GM18867 (cell line): ENCODE data around the gene PLCG2.
"Not testable (repeated sequence)": the region's sequence is repeated elsewhere in the genome, so short reads cannot be mapped to it uniquely, and the experiment has no call there.

ENCODE experiments used
- ATAC-seq: cut with Tn5 transposase; IDR thresholded peaks from one replicate; pipeline ENCODE4 v1.9.1; 2021; ENCODE audit warnings: mild to moderate bottlenecking, moderate library complexity; ENCODE audit not compliant: unreplicated experiment

Gene PLCG2

DNA sequence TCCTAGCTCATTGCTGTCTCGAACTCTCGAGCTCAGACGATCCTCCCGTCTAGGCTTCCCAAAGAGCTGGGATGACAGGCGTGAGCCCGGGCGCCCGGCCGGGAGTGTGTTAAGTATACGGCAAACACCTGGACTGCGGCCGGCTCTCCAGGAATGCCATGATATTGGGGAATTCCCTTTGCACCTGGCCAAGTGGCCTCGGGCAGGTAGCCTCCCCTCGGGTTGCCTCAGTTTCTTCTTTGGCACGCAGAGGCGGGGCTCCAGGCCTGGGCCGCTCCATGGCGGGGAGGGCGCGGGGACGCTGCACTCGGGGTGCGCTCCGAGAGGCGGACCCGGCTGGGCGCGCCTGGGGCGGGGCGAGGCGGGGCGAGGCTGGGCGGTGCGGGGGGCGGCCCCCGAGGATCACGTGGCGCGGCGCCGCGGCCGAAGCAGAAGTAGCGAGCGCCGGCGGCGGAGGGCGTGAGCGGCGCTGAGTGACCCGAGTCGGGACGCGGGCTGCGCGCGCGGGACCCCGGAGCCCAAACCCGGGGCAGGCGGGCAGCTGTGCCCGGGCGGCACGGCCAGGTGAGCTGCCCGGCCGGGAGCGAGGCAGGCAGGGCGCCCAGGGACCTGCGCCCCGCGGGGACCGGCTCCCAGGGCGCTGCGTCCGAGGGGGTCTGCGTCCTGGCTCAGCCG lies at the start of gene PLCG2:
Gene PLCG2 (plus strand): TSS at position 431 of the 675 bp plus-strand sequence. CDS start 6,699 bp downstream, outside the sequence.
- ATAC-seq = peak; percentile 87

GRCh38 chr16:81729451-81729850 lies 49.6 kb upstream of the PLCG2 start:
- no peak for ATAC-seq

DNA sequence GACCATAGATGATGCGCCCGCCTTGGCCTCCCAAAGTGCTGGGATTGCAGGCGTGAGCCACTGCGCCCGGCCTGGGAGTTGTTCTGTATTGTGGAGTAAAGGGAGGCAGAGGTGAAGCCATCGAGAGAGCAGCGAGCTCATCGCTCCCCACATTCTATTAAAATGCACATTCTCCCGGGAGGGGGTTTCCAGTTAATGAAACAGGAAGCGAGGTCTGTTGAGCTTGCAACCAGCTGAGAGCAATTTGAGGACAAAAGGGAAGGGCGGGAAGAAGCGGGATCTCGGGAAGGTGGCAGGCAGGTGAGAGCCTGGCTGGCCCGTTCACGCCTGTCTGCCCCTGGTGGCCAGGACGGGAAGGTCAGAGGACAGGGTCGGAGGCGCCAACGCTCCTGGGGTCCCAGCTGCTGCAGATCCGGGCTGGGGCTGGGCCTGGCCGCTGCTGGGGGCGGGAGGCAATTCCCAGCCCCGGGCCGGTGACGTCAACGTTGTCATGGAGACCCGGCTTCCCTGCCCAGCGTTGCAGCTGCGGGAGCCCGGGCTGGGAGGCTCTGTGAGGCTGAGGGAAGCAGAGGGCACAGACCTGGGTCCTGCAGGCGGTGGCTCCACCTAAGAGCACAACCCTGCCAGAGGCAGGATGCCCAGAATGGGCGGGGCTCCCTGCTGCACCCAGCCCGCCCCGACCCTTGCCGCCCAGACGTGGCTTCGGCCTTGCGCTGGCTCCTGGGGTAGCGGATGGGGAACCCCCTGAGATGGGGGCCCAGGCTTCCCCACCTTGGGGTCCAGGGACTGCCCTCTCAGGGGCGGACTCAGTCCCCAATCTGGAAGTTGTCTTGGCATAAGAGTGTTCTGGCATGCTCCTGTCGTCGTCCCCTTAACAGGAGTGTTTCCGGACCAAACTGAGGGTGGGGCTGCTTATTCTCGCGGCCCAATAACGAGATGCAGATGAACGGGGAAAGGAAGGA lies 48.7 kb upstream of the PLCG2 start:
- peak; percentile 79 for ATAC-seq

DNA sequence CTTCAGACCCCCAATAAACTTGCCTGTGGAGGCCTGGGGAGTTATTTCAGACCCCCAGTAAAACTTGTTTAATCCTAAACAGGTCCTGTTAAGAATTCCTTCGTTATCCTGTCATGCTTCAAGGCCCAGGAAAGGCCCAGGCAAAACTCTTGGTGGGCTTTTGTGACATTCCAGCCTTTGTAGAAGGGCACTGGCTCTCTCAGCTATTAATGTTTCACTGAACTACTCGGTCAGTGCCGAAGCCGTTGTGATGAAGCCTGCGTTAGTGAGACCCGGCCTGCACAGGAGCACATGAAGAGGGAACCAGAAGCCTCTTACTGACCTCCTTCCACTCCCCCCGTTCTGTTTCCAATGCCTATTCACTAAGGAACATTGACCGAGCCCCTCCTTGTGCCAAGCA lies 47.4 kb upstream of the PLCG2 start:
- ATAC-seq = no peak

DNA sequence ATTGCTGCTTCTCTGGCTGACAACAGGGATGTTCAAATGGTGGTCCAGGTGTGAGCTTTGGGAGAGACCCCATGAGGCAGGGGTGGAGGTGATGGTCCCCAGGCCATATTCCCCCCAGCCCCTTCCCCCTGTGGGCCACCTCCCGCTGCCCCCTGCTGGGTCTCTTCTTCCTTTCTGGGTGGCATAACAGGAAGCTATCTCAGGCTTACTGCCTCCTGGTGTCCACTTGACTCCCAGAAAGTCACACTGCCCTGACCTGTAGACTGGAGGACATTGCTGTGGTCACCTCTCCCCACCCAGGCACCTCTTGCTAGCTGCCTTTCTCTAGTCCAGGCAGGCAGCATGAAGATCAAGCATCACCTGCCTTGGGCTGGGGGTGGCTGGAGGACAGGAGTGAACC lies 46.4 kb upstream of the PLCG2 start:
- no peak for ATAC-seq

- no peak for ATAC-seq
Observed at GRCh38 chr16:81733295-81733694, 45.8 kb upstream of the PLCG2 start.

- no peak for ATAC-seq
Observed at GRCh38 chr16:81734632-81735434, 44.3 kb upstream of the PLCG2 start.

DNA sequence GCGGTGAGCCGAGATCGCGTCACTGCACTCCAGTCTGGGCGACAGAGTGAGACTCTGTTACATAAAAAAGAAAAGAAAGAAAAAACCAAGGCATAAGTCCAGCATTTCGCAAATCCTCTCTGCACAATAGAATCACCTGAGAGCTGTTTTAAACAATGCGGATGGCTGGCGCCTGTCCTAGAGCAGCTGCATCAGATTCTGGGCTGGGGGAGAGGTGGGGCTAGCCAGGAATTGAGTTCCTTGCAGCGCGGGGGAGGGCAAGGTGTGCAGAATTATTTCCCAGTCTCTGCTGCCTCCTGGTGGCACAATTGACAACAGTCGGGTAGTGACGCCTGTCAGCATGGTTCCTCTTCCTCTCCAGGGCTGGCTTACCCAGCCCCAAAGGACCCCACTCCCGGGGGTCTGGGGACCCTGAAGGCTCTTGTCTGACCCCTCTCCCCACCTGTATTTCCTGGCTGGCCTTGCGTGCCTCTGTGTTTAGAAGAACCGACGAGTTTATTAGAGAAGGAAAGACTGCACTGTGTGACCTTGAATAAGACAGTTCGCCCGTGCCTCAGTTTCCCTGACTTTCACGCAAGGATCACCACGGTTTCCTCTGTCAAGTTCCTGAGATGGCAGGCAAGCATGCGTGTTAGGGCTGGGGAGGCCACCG lies 41.1 kb upstream of the PLCG2 start:
- peak; percentile 56 for ATAC-seq

GRCh38 chr16:81738783-81739496 lies 40.2 kb upstream of the PLCG2 start:
- peak; percentile 38 for ATAC-seq

GRCh38 chr16:81739503-81739902 lies 39.6 kb upstream of the PLCG2 start:
- ATAC-seq = no peak

DNA sequence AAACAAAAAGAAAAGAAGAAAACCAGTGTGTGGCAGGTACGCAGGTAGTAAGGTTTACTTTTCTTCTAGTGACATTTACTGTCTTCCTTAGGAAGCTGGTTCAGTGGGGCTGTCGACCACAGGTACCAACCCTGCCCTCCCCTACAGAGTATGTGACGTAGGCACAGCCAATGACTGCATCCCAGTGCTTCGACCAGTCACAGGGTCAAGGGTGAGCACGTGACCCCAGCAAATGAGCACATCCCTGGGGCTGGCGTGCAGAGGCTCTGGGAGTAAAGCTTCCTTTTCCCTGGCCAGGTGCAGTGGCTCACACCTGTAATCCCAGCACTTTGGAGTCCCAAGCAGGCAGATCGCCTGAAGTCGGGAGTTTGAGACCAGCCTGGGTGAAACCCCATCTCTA lies 38.9 kb upstream of the PLCG2 start:
- ATAC-seq = peak; percentile 67

- ATAC-seq = not testable (repeated sequence)
Observed at GRCh38 chr16:81741430-81741770, 37.7 kb upstream of the PLCG2 start.

- ATAC-seq = no peak
Observed at GRCh38 chr16:81744385-81744784, 34.7 kb upstream of the PLCG2 start.

DNA sequence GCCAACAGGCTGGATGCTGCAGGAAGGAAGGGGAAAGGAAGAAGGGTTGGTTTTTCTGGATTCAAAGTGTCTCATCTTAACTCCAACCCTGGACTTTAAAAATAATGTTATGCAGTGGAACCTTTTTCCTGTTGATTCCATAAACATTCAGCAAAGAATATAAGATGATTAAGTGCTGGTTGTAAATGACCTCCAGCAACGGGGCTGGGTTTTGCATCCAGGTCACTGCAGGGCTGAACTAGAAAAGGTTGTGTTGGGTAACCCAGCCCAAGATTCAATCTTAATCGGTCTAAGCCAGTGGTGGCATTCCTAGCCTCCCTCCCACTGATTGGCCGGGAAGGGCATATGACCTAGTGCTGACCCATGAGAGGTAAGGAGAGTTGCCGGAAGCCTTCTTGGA lies 34.2 kb upstream of the PLCG2 start:
- no peak for ATAC-seq

- peak; percentile 77 for ATAC-seq
Observed at GRCh38 chr16:81745704-81746558, 33.2 kb upstream of the PLCG2 start.

GRCh38 chr16:81746566-81746965 lies 32.5 kb upstream of the PLCG2 start:
- ATAC-seq = peak; percentile 9

DNA sequence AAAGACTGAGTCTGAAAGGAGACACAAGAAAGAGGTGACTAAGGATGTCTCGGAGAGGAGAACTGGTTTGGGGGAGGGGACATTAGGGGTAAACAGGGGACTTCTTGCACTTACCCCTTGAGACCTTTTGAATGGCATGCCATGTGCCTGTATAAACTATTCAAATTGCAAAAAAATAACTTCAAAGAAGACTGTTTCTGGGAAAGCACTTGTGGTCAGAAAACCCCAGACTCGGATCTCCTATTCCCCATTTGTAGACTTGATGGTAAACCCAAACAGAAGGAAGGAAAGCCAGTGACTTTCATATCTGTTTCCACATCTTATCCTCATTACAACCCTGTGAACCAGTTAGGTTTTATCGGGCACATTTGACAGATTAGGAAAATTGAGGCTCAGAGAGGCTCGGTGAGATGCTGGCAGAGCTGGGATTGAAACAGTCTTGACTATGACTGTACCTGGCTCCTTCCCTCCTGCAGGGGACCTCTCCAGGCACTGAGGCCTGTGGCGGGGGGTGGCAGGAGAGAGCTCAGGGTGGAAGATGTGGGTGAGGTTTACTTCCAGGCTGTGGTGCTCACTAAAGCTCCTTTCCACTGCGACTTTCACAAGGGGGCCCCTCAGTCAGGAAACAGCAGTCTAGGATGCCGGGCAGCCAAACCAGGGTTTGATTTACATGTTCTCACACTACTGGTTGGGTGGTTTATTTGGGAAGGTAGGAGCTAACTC lies 30.5 kb upstream of the PLCG2 start:
- no peak for ATAC-seq

GRCh38 chr16:81752225-81752875 lies 26.7 kb upstream of the PLCG2 start:
- ATAC-seq = peak; percentile 94
